Transverse colon (tissue), 4 donors: ENCODE results near the gene MGLL. TPM values are rescaled to one million over a fixed set of nuclear protein-coding genes. Genes with fewer than 3 reads are reported as not detected.

Experiments used
- DNase-seq: peaks from one replicate; pipeline ENCODE4 v3.0.0-alpha.2; 2019
- H3K27ac ChIP-seq, 4 donors: fragments of 200-600 bp; sonication (generic); 2 replicates each; pipeline ENCODE4 v1.5.1; 2016 to 2018; ENCODE audit warnings: inconsistent platforms in 4 of 4
- H3K27me3 ChIP-seq: fragments of 200-600 bp; sonication (generic); 2 replicates; pipeline ENCODE4 v1.5.1; 2017; ENCODE audit warnings: inconsistent platforms
- H3K36me3 ChIP-seq, 4 donors: fragments of 200-600 bp; sonication (generic); 2 replicates each; pipeline ENCODE4 v1.5.1; 2017 to 2019; ENCODE audit warnings: inconsistent platforms in 4 of 4
- H3K4me1 ChIP-seq, 4 donors: fragments of 200-600 bp; sonication (generic); 2 replicates each; pipeline ENCODE4 v1.5.1; 2017 to 2020; ENCODE audit warnings: inconsistent platforms in 4 of 4
- H3K4me3 ChIP-seq, 4 donors: fragments of 200-600 bp; sonication (generic); 1 replicate in 1 of 4; 2 replicates in 3 of 4; pipeline versions ENCODE4 v1.5.1 to v1.6.1; 2017 to 2019; ENCODE audit warnings: inconsistent platforms in 4 of 4
- H3K9me3 ChIP-seq, 2 donors: fragments of 200-600 bp; sonication (generic); 2 replicates each; pipeline ENCODE4 v1.5.1; 2017 to 2019; ENCODE audit warnings: inconsistent platforms in 2 of 2
- CTCF ChIP-seq, 5 experiments: fragments of 200-600 bp in 3 of 5; fragments of 450-650 bp in 2 of 5; sonication (generic) in 3 of 5; IDR thresholded peaks; 1 replicate in 2 of 5; 2 replicates in 3 of 5; pipeline ENCODE4 v1.5.1; 2016 to 2017; ENCODE audit warnings: antibody characterized with exemption in 5 of 5, inconsistent platforms in 3 of 5, mild to moderate bottlenecking in 2 of 5, moderate library complexity in 1 of 5
- EP300 ChIP-seq: sonication (generic); formaldehyde crosslinking; IDR thresholded peaks from one replicate; pipeline ENCODE4 v1.6.1; 2017; ENCODE audit warnings: antibody characterized with exemption, low read depth
- POLR2A ChIP-seq: fragments of 450-650 bp; IDR thresholded peaks from one replicate; pipeline ENCODE4 v1.6.1; 2016; ENCODE audit warnings: antibody characterized with exemption, mild to moderate bottlenecking, moderate library complexity
- POLR2AphosphoS5 ChIP-seq, 3 donors: sonication (generic); formaldehyde crosslinking; IDR thresholded peaks; one replicate each; pipeline ENCODE4 v1.6.1; 2016; ENCODE audit warnings: antibody characterized with exemption in 3 of 3
- WGBS, 2 donors: methylation state at CpG; one replicate each; pipeline ENCODE4 v1.1.5; 2018; ENCODE audit warnings: low coverage in 1 of 2; 5-methylcytosine and 5-hydroxymethylcytosine counted together
- in situ Hi-C, 4 donors: fragments of 200-750 bp; cut with MboI; loops; one replicate each; pipeline versions ENCODE4 v1.15.0 to v1.15.1; 2017; ENCODE audit warnings: low sequenced_read_pairs in 3 of 4, low pct_ligation_motif_present in 1 of 4, low pct_unique_long_range_greater_than_20kb in 1 of 4
- intact Hi-C: fragments of 100-400 bp; cut with DNase I; formaldehyde crosslinking; loops from one replicate; pipeline ENCODE4 v1.15.1; 2023; ENCODE audit warnings: low total_unique reads
- total RNA-seq, 4 donors: library from RNA; depleted of rRNA; stranded (reverse); fragments of >200 nt; gene quantifications; one replicate each; pipeline ENCODE4 v1.1.0, GENCODE V29; 2016

The MGLL gene
- total RNA-seq, 4 donors from 2014 or later = 150 to 329 (median 294) TPM

- in situ Hi-C loops = loop anchor here (10.0 to 25.0 kb wide), 3 partner anchors 144 to 177 kb away; partner anchors contain the start of gene ABTB1 (in 2 of the 4)
Observed at GRCh38 chr3:127831723-127832172, 9.4 kb upstream of the MGLL start.

DNA sequence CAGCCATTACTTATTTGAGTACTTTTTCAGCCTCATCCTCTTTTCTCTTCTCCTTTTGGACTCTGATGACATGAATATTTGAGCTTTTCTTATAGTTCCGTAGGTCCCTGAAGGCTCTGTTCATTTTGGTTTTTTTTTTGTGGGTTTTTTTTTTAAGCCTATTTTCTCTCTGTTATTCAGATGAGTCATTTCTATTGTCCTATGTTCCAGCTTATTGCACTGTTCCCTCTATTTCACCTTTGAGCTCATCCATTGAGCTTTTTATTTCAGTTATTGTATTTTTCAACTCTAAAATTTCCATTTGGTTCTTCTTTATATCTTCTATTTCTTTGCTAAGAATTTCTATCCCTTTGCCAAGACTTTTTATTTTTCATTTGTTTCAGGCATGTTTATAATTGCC is 7.2 kb upstream of the MGLL start:
- no peak for DNase-seq
- peaks cover 4 to 17% of the 10 kb centered on the region in 2 donors for H3K9me3 ChIP-seq
- WGBS, 2 donors = 63 to 79% methylated on average over 1 of the region's 1 CpG
- TF ChIP-seq POLR2A = no peak
- no peak for TF ChIP-seq POLR2AphosphoS5 (IDR thresholded peaks at IDR 0.05)
- TF ChIP-seq EP300 = no peak
- no peak for TF ChIP-seq CTCF (IDR thresholded peaks at IDR 0.05)
- in situ Hi-C loops = loop anchor here in 3 of 4 donors (25.0 kb wide), 2 partner anchors 142 to 167 kb away; partner anchors contain the start of gene ABTB1 (in 2 of the 3)
- no peaks in the 10 kb centered on the region for H3K36me3 ChIP-seq
- intact Hi-C loops = no loop called here
- H3K4me1 ChIP-seq = no peaks in the 10 kb centered on the region
- H3K27ac ChIP-seq = no peak overlapping the region
- no peak overlapping the region for H3K4me3 ChIP-seq
- no peaks in the 10 kb centered on the region for H3K27me3 ChIP-seq

More at GRCh38 chr3:127831723-127832172, 9.4 kb upstream of the MGLL start:
- peak; percentile 74 for DNase-seq
- H3K4me3 ChIP-seq = no peak overlapping the region
- no peaks in the 10 kb centered on the region for H3K36me3 ChIP-seq
- no peak overlapping the region for H3K27ac ChIP-seq
- no peaks in the 10 kb centered on the region for H3K27me3 ChIP-seq
- 0 to 56% methylated on average over 1 to 4 of the region's 4 CpGs for WGBS, 2 donors
- H3K4me1 ChIP-seq = no peaks in the 10 kb centered on the region
- H3K9me3 ChIP-seq = peaks cover 4 to 17% of the 10 kb centered on the region in 2 donors
- intact Hi-C loops = loop anchor here (5.0 kb wide), 1 partner anchor 179 kb away; no protein-coding TSS in a partner anchor
- TF ChIP-seq EP300 (no peak), CTCF (IDR thresholded peaks at IDR 0.05) (peak; percentile 71 to 84 (median 80)), POLR2A (no peak), POLR2AphosphoS5 (IDR thresholded peaks at IDR 0.05) (no peak)

GRCh38 chr3:127827808-127828207 is 5.5 kb upstream of the MGLL start:
- H3K4me1 ChIP-seq = peaks cover 0 to 5% (median 2%) of the 10 kb centered on the region in 4 donors

DNA sequence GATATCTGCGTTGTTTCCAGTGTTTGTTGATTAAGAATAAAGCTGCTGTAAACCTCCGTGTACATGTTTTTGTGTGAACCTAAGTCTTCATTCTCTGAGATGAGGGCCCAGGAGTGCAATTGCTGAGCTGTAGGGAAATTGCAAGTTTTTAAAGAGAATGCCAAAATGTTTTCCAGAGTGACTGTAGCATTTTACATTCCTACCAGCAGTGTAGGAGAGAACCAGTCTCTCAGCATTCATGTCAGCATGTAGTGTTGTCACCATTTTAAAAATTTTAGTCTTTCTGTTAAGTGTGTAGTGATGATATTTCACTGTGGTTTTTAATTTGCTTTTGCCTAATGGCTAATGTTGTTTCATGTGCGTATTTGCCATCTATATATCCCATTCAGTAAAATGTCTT is 3.4 kb upstream of the MGLL start:
- DNase-seq = no peak
- H3K9me3 ChIP-seq = peaks cover 4 to 17% of the 10 kb centered on the region in 2 donors
- in situ Hi-C loops (loop anchor here in 3 of 4 donors (25.0 kb wide), 2 partner anchors 138 to 163 kb away; partner anchors contain the start of gene ABTB1 (in 2 of the 3)), intact Hi-C loops (no loop called here)
- 76 to 85% methylated on average over 3 of the region's 3 CpGs for WGBS, 2 donors
- H3K27me3 ChIP-seq = no peaks in the 10 kb centered on the region
- TF ChIP-seq CTCF (IDR thresholded peaks at IDR 0.05) (no peak), POLR2A (no peak), POLR2AphosphoS5 (IDR thresholded peaks at IDR 0.05) (no peak), EP300 (no peak)
- no peaks in the 10 kb centered on the region for H3K36me3 ChIP-seq
- H3K4me3 ChIP-seq = no peak overlapping the region
- H3K27ac ChIP-seq = no peak overlapping the region
- peaks cover 10 to 18% (median 16%) of the 10 kb centered on the region in 4 donors for H3K4me1 ChIP-seq

More at GRCh38 chr3:127827808-127828207, 5.5 kb upstream of the MGLL start:
- no peaks in the 10 kb centered on the region for H3K27me3 ChIP-seq
- H3K9me3 ChIP-seq = peaks cover 4 to 17% of the 10 kb centered on the region in 2 donors
- H3K36me3 ChIP-seq = no peaks in the 10 kb centered on the region
- H3K4me3 ChIP-seq = no peak overlapping the region
- intact Hi-C loops = no loop called here
- in situ Hi-C loops = loop anchor here in 3 of 4 donors (25.0 kb wide), 2 partner anchors 141 to 166 kb away; partner anchors contain the start of gene ABTB1 (in 2 of the 3)
- TF ChIP-seq CTCF (IDR thresholded peaks at IDR 0.05) (no peak), EP300 (no peak), POLR2AphosphoS5 (IDR thresholded peaks at IDR 0.05) (no peak), POLR2A (no peak)
- WGBS, 2 donors = 85 to 92% methylated on average over 2 of the region's 2 CpGs
- no peak overlapping the region for H3K27ac ChIP-seq
- DNase-seq = no peak
